NCI-H2196 treated with DMSO at 0.1 percent for 48 hours (cell line): ENCODE data around the gene GRIN2A.

ENCODE experiments used
- DNase-seq: peaks from one replicate; lab custom pipeline; 2025; ENCODE audit not compliant: unreplicated experiment; lab: John Stamatoyannopoulos, UW

GRIN2A gene

GRCh38 chr16:10182222-10183053, at the start of gene GRIN2A:
Gene GRIN2A (minus strand): TSS chr16:10182428. CDS start chr16:10180411, 2,017 bp downstream.
- DNase-seq, result no peak

GRCh38 chr16:10231563-10231962, 49.3 kb upstream of the GRIN2A start:
- DNase-seq, result no peak

GRCh38 chr16:10228779-10229178, 46.6 kb upstream of the GRIN2A start:
- DNase-seq, result no peak

DNA sequence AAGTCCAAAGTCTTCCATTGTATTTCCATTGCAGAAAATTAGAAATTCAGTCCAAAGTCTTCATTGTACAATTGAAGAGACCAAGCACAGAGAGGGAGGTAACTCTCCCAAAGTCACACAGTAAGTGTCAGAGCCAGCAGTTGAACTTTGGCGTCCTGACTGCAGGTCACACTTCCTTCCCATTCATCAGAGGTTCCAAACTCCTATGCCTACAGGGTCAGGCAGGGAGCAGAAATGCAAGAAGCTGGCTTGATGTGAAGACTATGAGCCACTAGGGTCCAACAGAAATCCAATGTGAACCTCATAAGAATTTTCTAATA, 44.7 kb upstream of the GRIN2A start:
- no peak for DNase-seq

- DNase-seq, result no peak
These were observed 44.1 kb upstream of the GRIN2A start for GRCh38 chr16:10226141-10226986.

GRCh38 chr16:10225653-10226052, 43.4 kb upstream of the GRIN2A start:
- DNase-seq, result no peak

DNA sequence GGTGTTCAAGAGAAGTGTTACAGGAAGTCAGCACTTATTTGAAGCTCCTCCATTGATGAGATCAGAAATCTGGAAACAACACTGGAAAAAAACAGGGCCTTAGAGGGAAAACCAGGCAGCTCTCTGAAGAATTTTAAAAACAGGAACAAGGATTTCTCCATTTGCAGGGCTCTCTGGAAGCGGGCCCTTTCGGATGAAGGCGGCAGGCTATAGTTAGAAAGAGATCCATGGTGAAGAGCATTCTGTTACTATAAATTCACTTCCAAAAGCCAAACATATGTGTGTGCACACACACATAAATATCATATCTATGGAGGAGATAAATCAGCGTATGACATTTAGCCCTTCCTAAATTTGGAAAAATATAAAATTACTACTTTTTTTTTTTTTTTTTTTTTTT, 42.6 kb upstream of the GRIN2A start:
- DNase-seq, result no peak

- DNase-seq, result no peak
These were observed 38.7 kb upstream of the GRIN2A start for GRCh38 chr16:10220942-10221341.

DNA sequence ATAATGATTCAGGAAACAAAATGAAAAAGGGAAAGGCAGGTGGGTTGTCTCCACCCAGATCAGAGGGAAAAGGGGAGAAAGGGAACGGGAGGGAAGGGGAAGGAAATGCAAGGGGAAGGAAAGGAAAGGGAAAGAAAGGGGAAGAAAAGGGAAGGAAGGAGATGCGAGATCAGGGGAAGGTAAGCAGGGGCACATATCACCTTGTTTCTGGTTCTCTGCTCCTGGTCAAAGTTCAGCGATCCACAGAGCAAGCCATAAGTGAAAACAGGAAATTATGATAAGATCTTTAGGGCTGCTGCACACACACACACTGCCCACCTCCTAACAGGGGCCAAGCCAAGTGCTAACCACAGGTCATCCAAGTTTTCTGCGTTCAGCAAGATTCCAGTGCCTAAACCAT, 37.5 kb upstream of the GRIN2A start:
- no peak for DNase-seq

- no peak for DNase-seq
These were observed 36.4 kb upstream of the GRIN2A start for GRCh38 chr16:10218490-10219206.

- no peak for DNase-seq
These were observed 31.5 kb upstream of the GRIN2A start for GRCh38 chr16:10213748-10214147.

DNA sequence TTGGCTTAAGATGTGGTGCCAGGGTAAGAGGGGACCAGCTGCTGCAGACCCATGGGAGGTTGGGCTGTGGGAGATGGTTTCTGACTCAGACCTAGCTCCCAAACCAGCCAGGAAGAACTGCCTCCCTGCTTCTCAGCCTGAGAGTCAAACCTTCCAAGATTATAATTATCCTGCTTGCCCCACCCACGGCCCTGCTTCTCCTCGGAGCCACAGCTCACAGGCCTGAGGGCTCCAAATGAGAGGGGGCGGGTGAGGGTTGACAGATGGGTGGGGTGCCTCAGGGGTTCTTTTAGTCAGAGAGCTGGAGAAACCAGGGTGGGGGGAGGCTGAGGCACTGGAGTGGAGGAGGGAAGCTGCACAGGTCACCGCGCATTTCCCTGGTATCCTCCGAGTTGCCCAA, 28.7 kb upstream of the GRIN2A start:
- no peak for DNase-seq

DNA sequence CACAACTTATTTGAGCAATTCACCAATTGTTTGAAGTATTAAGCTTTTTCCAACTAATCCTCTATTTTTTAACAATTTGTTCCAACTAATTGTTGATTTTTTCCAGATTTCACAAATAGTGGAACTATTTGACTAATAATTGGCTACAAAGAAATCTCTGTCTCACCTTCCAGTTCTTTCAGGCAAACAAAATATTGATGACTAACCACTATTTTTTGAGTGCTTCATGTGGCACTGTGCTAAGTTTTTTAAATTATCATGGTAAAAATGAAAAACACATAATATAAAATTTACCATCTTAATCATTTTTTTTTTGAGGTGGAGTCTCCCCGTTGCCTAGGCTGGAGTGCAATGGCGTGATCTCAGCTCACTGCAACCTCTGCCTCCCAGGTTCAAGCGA, 24.6 kb upstream of the GRIN2A start:
- no peak for DNase-seq

- DNase-seq, result no peak
These were observed 24.0 kb upstream of the GRIN2A start for GRCh38 chr16:10206215-10206614.

DNA sequence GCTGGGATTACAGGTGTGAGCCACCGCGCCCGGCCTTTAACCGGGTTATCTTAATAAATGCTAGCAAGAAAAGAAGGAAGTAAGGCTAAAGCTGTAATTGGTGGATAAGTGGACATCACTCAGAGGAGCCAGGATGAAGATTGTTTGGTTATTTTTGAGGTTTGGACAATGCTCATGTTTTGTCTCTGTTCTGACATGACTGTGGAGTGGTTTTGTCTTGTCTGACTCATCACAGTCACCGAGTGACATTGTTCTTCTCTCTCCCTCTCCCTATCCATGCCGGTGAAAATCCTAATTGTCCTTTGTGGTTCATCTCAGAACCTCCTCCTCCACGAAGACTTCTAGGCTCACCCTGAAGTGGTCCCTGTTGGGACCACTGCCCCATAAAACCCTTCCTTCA, 23.5 kb upstream of the GRIN2A start:
- DNase-seq, result no peak

DNA sequence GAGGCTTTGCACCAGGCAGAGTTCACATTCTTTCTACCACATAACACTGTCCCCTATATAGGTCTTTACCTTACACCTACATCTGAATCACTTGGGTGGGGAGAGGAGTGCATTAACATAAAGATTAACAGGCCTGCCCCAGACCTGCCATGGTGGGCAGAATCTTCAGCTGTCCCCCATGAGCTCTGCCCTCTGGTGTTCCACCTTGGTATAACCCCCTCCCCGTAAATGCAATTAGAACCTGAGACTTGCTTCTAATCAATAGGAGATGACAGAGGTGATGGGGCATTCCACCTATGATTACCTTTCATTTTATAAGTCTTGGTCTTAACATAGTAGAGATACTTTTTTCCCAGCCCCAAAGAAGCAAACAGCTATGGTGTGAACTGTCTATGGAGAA, 20.4 kb upstream of the GRIN2A start:
- no peak for DNase-seq

DNA sequence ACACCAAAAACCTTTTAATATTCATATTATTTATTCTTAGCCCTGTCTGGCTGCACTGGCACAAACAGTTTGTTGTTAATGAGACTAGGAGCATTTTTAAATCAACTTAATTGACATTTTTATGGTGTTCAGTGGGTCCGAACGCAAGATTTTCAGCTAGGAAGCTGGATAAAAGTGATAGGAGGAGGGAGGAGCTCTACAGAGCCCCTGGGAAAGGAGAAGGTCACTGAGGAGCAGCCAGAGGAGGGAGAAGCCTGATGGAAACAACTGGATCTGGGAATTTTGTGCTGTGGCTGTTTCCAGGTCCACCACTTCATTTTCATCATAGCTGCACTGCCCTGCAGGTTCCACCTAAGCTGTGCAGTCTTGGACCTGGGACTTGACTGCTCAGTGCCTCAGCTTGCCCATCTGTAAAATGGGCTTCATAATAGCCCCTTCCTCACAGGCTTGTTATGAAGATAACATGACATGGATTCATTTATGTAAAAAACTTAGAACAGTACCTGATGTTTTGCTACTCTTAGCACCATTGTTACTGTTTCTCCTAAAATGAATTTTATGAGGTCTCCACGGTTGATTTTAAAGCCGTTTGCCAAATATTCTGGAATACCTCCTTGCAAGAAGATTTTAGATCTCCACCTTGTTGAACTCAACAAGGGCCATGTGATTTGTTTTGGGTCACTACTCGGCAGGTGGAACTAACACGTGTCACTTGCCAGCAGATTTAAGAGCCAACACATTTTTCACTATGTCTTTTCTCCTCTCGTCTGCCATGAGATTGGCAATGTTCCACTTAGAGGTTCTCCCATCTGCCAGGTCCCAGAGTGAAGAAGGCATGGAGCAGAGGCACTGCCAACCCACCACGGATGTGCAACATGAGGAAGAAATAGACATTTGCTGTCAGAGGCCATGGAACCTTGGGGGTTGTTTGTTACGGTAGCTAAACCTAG, 18.7 kb upstream of the GRIN2A start:
- DNase-seq, result no peak

- no peak for DNase-seq
These were observed 14.8 kb upstream of the GRIN2A start for GRCh38 chr16:10196999-10197398.

GRCh38 chr16:10191096-10191495, 8.9 kb upstream of the GRIN2A start:
- no peak for DNase-seq

- no peak for DNase-seq
These were observed 7.7 kb upstream of the GRIN2A start for GRCh38 chr16:10189861-10190390.
